Brain microvascular endothelial cell (primary cell): Measurements from ENCODE around the gene C9orf72.

Source experiments
- DNase-seq: peaks from one replicate; pipeline ENCODE4 v3.0.0-alpha.2; 2020
- H3K27ac ChIP-seq: fragments of 250-450 bp; sonication (Bioruptor Pico); 2 replicates; pipeline ENCODE4 v1.5.1; 2020; ENCODE audit warnings: mild to moderate bottlenecking, moderate library complexity
- H3K27me3 ChIP-seq: fragments of 250-450 bp; sonication (Bioruptor Pico); replicated peaks from 2 replicates; pipeline ENCODE4 v1.5.1; 2020; ENCODE audit warnings: mild to moderate bottlenecking
- H3K36me3 ChIP-seq: fragments of 250-450 bp; sonication (Bioruptor Pico); replicated peaks from 2 replicates; pipeline ENCODE4 v1.5.1; 2020; ENCODE audit warnings: mild to moderate bottlenecking
- H3K4me3 ChIP-seq: 2 replicates; pipeline ENCODE4 v1.5.1; 2011; ENCODE audit warnings: low read depth, mild to moderate bottlenecking, control low read depth, low read length, moderate library complexity
- in situ Hi-C: cut with HindIII; loops from 2 replicates; pipeline ENCODE4 v1.10.0; 2017; ENCODE audit warnings: low sequenced_read_pairs, low pct_ligation_motif_present
- TF ChIP-seq, protein P1 (sequence below): IDR thresholded peaks from 2 replicates; pipeline ENCODE4 v1.5.1; 2011; ENCODE audit warnings: low read depth, mild to moderate bottlenecking, moderate library complexity, low read length, control low read depth, inconsistent platforms; ENCODE audit errors: missing control alignments

C9orf72 gene

DNA sequence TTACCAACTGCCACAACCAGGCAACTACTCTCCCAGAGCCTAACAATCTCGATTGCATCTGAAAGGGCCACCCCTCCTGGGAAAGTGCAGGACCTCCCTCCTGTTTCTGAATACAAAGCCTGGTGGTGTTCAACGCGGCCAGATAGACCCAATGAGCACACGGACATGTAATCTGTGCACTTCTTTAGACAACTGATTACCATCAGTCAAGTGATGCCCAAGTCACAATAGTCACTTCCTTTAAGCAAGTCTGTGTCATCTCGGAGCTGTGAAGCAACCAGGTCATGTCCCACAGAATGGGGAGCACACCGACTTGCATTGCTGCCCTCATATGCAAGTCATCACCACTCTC is 739 bp downstream of the C9orf72 start:
- H3K27ac ChIP-seq = peak overlapping the region; percentile 85
- peak overlapping the region; percentile 71 for H3K4me3 ChIP-seq
- H3K36me3 ChIP-seq = no peaks in the 10 kb centered on the region
- in situ Hi-C loops = no loop called here
- peak; percentile 34 for DNase-seq
- no peaks in the 10 kb centered on the region for H3K27me3 ChIP-seq
- TF ChIP-seq, protein P1, sequence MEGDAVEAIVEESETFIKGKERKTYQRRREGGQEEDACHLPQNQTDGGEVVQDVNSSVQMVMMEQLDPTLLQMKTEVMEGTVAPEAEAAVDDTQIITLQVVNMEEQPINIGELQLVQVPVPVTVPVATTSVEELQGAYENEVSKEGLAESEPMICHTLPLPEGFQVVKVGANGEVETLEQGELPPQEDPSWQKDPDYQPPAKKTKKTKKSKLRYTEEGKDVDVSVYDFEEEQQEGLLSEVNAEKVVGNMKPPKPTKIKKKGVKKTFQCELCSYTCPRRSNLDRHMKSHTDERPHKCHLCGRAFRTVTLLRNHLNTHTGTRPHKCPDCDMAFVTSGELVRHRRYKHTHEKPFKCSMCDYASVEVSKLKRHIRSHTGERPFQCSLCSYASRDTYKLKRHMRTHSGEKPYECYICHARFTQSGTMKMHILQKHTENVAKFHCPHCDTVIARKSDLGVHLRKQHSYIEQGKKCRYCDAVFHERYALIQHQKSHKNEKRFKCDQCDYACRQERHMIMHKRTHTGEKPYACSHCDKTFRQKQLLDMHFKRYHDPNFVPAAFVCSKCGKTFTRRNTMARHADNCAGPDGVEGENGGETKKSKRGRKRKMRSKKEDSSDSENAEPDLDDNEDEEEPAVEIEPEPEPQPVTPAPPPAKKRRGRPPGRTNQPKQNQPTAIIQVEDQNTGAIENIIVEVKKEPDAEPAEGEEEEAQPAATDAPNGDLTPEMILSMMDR = no peak

DNA sequence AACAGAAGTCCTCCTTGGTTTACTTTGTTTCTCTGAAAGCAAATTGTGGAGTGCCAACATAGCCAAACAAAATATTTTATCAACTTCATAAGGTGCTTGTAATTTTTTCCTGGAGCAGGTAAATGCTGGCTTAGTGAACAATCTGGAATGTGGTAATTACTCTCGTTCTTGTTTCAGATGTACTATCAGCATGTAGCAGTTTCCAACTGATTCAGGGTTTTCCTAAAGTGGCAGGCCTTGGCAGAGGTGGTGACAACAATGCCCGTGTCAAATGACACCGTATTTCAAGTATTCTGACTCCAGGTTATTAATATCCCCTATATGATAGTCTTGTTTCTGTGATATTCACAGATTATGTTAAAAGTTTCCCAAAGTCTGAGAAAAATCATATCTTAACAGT is 1.2 kb downstream of the C9orf72 start:
- TF ChIP-seq, protein P1 = no peak
- in situ Hi-C loops = no loop called here
- Histone ChIP-seq H3K27me3 (no peaks in the 10 kb centered on the region), H3K4me3 (no peak overlapping the region), H3K36me3 (no peaks in the 10 kb centered on the region), H3K27ac (no peak overlapping the region)
- DNase-seq = no peak

DNA sequence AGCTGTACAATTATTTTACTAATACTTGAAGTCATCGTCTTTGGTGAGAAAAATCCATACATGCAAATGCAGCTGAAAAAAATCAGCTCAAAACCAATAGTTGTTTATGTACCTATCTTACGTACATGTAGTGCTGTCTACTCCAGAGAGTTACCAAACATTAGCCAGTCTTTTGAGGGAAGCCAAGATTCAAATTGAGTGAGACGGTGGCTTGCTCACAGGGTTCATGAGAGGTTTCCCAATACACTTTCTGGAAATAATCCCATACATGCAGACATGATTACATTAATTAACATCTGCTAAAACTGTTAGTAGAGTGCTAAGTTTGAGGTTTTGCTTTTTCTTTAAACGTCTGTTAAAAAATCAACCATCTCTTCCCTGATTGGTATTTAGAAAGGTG is 2.3 kb downstream of the C9orf72 start:
- TF ChIP-seq, protein P1 = no peak
- in situ Hi-C loops = no loop called here
- no peak overlapping the region for H3K4me3 ChIP-seq
- no peaks in the 10 kb centered on the region for H3K36me3 ChIP-seq
- no peaks in the 10 kb centered on the region for H3K27me3 ChIP-seq
- DNase-seq = no peak
- no peak overlapping the region for H3K27ac ChIP-seq

DNA sequence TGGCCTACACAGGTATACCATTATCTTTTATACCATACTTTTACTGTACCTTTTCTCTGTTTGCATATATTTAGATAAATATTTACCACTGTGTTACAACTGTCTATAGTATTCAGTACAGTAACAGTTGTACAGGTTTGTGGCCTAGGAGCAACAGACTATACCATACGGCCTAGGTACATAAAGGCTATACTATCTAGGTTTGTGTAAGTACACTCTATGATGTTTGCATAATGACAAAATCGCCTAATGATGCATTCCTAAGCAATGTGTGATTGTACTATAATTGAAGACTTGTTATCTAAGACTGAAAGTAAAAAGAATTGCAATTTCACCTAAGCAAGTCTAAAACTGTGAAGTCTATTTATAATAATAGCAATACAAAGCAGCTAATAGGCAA is 3.9 kb downstream of the C9orf72 start:
- H3K4me3 ChIP-seq = no peak overlapping the region
- TF ChIP-seq, protein P1 = no peak
- no peak overlapping the region for H3K27ac ChIP-seq
- no peaks in the 10 kb centered on the region for H3K36me3 ChIP-seq
- H3K27me3 ChIP-seq = no peaks in the 10 kb centered on the region
- no peak for DNase-seq
- in situ Hi-C loops = no loop called here

DNA sequence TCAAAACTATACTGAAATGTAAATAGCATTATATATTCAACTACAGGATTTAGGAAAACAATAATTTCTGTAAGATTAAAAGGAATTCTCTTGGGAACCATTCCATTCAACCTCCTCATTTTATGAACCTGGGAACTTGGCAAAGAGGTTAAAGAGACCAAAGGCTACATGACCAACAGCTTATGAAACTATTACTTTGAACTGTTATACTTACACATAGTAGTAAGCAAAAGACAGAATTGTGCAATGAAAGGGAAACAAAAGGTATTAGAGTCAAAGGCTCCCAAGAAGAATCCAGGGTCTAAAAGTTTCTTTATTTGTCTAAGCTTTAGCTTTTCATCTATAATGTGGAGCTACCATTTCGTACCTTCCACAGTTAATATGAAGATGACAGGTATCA is 7.2 kb downstream of the C9orf72 start:
- no peaks in the 10 kb centered on the region for H3K36me3 ChIP-seq
- H3K27me3 ChIP-seq = no peaks in the 10 kb centered on the region
- DNase-seq = no peak
- in situ Hi-C loops = no loop called here
- no peak overlapping the region for H3K4me3 ChIP-seq
- TF ChIP-seq, protein P1 = no peak
- H3K27ac ChIP-seq = no peak overlapping the region

DNA sequence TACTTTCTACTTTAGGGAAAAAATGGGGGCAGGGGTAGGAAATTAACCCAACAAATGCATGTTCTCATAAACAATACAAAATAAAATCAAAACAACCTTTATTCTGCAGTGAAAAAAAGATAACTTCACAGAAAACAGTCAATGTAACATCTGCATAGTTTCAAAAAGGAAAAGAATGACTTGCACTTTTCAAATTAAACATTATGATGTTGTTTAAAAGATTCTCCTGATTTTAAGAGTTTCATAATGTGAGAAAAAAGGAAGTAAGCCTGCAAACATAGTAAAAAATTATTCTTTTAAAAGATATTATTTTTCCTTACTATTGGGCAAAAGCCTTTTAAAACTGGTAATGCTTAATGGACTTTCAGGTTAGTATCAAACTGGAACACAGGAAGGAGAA is 7.6 kb downstream of the C9orf72 start:
- DNase-seq = no peak
- no peaks in the 10 kb centered on the region for H3K36me3 ChIP-seq
- in situ Hi-C loops = no loop called here
- TF ChIP-seq, protein P1 = no peak
- no peak overlapping the region for H3K27ac ChIP-seq
- no peaks in the 10 kb centered on the region for H3K27me3 ChIP-seq
- no peak overlapping the region for H3K4me3 ChIP-seq
